Lower lobe of right lung (tissue), 2 donors: Measurements from ENCODE around the gene ARHGEF1. TPM values are rescaled to one million over a fixed set of nuclear protein-coding genes. Genes with fewer than 3 reads are reported as not detected.

Source experiments
- ATAC-seq, 2 donors: fragments of 200-7000 bp; cut with Tn5 transposase; one replicate each; pipeline ENCODE4 v1.9.1; 2020 to 2022; ENCODE audit warnings: mild to moderate bottlenecking in 2 of 2, moderate library complexity in 2 of 2
- DNase-seq: peaks from one replicate; pipeline ENCODE4 v3.0.0-alpha.2; 2020
- H3K27ac ChIP-seq: fragments of 200-600 bp; one replicate; pipeline ENCODE4 v1.8.0; 2022
- H3K27me3 ChIP-seq: fragments of 200-600 bp; one replicate; pipeline ENCODE4 v1.8.0; 2022; ENCODE audit warnings: low read depth
- H3K36me3 ChIP-seq: fragments of 200-600 bp; one replicate; pipeline ENCODE4 v1.8.0; 2022; ENCODE audit warnings: mild to moderate bottlenecking
- H3K4me1 ChIP-seq: fragments of 200-600 bp; one replicate; pipeline ENCODE4 v1.8.0; 2022
- H3K4me3 ChIP-seq: fragments of 200-600 bp; one replicate; pipeline ENCODE4 v1.8.0; 2022; ENCODE audit warnings: mild to moderate bottlenecking
- H3K9me3 ChIP-seq: fragments of 200-600 bp; one replicate; pipeline ENCODE4 v1.8.0; 2022
- CTCF ChIP-seq: fragments of 200-600 bp; IDR thresholded peaks from one replicate; pipeline ENCODE4 v1.8.0; 2022; ENCODE audit warnings: antibody characterized with exemption, mild to moderate bottlenecking
- intact Hi-C: fragments of 100-400 bp; cut with DNase I; formaldehyde crosslinking; loops from one replicate; pipeline ENCODE4 v1.11.0; 2022
- total RNA-seq: library from RNA; stranded (reverse); fragmentation: NEBNext Ultra II Directional; extraction: Animal tissue kit (Norgen Biotek cat#: 25700); gene quantifications from one replicate; pipeline ENCODE4 v1.2.1, GENCODE V29; 2021
- donor health status: DM: no; HTN: yes; CAD: no; lungs with severe emphysema.

ARHGEF1 gene
- total RNA-seq, 1 donor from 2014 or later = 206 TPM

- Histone ChIP-seq H3K27me3 (no peaks in the 10 kb centered on the region), H3K4me1 (no peaks in the 10 kb centered on the region), H3K27ac (no peak overlapping the region), H3K36me3 (peaks cover 81% of the 10 kb centered on the region), H3K4me3 (no peak overlapping the region), H3K9me3 (no peaks in the 10 kb centered on the region)
- DNase-seq (no peak), ATAC-seq (no peak)
- no peak for TF ChIP-seq CTCF
- intact Hi-C loops = no loop called here
Observed at GRCh38 chr19:41898235-41898634, 15.3 kb downstream of the ARHGEF1 start.

- DNase-seq (no peak), ATAC-seq (no peak)
- no peak for TF ChIP-seq CTCF
- intact Hi-C loops = no loop called here
- Histone ChIP-seq H3K4me3 (no peak overlapping the region), H3K27ac (no peak overlapping the region), H3K9me3 (no peaks in the 10 kb centered on the region), H3K27me3 (no peaks in the 10 kb centered on the region), H3K36me3 (peaks cover 91% of the 10 kb centered on the region), H3K4me1 (peaks cover 5% of the 10 kb centered on the region)
Observed at GRCh38 chr19:41901707-41902360, 18.9 kb downstream of the ARHGEF1 start.

- intact Hi-C loops = no loop called here
- H3K4me3 ChIP-seq = no peak overlapping the region
- peaks cover 98% of the 10 kb centered on the region for H3K36me3 ChIP-seq
- peaks cover 5% of the 10 kb centered on the region for H3K4me1 ChIP-seq
- ATAC-seq (no peak), DNase-seq (no peak)
- no peak overlapping the region for H3K27ac ChIP-seq
- no peaks in the 10 kb centered on the region for H3K9me3 ChIP-seq
- no peak for TF ChIP-seq CTCF
- H3K27me3 ChIP-seq = no peaks in the 10 kb centered on the region
Observed at GRCh38 chr19:41902594-41902993, 19.6 kb downstream of the ARHGEF1 start.

- no peaks in the 10 kb centered on the region for H3K9me3 ChIP-seq
- intact Hi-C loops = no loop called here
- no peak for DNase-seq
- H3K27ac ChIP-seq = peak overlapping the region; percentile 58
- H3K4me3 ChIP-seq = no peak overlapping the region
- peaks cover 5% of the 10 kb centered on the region for H3K4me1 ChIP-seq
- TF ChIP-seq CTCF = no peak
- ATAC-seq = peak; percentile 2 to 29
- H3K36me3 ChIP-seq = peaks cover 90% of the 10 kb centered on the region
- no peaks in the 10 kb centered on the region for H3K27me3 ChIP-seq
Observed at GRCh38 chr19:41903193-41903953, 20.4 kb downstream of the ARHGEF1 start.

GRCh38 chr19:41904118-41904870 is 21.3 kb downstream of the ARHGEF1 start:
- peak overlapping the region; percentile 65 for H3K27ac ChIP-seq
- intact Hi-C loops = no loop called here
- peaks cover 5% of the 10 kb centered on the region for H3K4me1 ChIP-seq
- peak overlapping the region; percentile 33 for H3K4me3 ChIP-seq
- DNase-seq = peak; percentile 93
- no peaks in the 10 kb centered on the region for H3K27me3 ChIP-seq
- TF ChIP-seq CTCF = no peak
- peaks cover 81% of the 10 kb centered on the region for H3K36me3 ChIP-seq
- no peaks in the 10 kb centered on the region for H3K9me3 ChIP-seq
- peak; percentile 92 to 96 for ATAC-seq
